Stimulated activated CD8-positive, alpha-beta memory T cell treated with anti-CD3 and anti-CD28 coated beads, Interleukin-7, amount 100 ng/mL, for 1 hour (primary cell): Measurements from ENCODE around the gene SERINC5.
"Not testable (repeated sequence)": the region's sequence is repeated elsewhere in the genome, so short reads cannot be mapped to it uniquely, and the experiment has no call there.

Experiments
- DNase-seq, 2 donors: peaks; one replicate each; pipeline ENCODE4 v3.0.0-alpha.2; 2020; ENCODE audit warnings: low read depth in 2 of 2

The SERINC5 gene

DNA sequence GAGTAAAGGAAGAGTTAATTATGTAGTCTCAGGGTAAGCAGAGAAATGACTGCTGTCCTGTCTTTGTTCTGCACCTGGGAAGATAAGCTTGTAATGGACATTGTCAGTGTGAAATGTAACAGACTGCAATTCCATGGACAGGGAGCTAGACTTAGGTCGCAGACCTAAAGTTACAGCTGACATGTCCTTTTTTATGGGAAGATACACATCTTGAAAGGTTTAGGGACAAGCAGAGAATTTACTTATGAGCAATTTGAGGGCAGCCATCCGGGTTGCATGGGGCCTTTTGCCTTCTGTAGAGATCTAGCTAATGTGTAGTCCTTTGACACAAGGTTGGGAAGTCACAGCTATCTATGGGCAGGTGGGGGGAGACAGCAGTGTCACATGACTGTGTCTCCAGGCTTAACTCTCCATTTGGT is 85.7 kb downstream of the SERINC5 start:
- no peak for DNase-seq

DNA sequence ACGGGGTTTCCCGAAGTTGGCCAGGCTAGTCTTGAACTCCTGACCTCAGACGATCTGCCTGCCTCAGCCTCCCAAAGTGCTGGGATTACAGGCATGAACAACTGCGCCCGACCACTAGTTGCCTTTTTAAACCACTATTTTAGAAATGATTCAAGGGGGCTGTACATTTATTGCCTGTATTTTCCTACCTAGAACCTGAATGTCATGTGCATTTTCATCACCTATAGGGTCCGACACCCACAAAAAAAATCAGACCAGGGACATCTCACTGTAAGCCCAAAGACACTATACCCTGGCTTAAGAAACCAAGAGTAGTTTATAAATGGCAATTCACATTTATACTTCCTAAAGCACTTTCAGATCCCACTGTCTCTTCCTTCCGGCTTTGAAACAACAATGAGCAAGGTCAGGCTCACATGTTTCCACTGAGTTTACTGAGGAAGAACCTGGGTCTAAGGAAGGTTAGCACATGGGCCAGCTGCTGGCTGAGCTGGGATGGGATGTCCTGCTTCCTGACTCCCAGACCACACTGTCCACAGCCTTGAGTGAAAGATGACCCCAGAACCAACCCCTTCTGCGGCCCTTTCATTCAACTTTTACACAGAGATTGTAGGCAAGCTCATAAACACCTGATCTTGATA is 87.3 kb downstream of the SERINC5 start:
- DNase-seq, result no peak

DNA sequence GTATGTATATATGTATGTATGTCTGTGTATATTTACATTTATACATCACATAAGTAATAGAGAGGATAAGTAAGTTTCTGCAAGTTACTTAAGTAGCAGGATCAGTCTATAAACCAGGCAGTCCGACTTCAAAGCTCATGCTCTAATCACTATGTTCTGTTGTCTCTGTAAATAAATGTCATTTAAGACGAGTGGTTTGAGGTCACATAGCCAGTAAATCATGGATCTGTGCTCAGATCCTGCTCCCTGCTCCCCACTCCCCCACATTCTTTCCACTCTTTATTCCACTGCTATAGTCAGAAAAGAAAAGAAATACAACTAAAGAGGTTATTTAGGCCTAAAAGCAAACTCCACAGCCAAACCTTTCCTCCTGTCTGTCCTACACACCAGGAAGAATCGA is 90.4 kb downstream of the SERINC5 start:
- DNase-seq, result no peak

DNA sequence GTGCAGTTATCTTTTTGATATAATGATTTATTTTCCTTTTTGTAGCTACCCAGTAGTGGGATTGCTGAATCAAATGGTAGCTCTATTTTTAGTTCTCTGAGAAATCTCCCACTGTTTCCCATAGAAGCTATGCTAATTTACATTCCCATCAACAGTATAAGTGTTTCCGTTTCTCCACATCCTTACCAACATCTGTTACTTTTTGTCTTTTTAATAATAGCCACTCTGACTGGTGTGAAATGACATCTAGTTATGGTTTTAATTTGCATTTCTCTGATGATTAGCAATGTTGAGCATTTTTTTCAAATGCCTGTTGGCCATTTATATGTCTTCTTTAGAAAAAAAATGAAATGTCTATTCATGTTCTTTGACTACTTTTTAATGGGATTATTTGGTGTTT is 94.7 kb downstream of the SERINC5 start:
- DNase-seq, result no peak

DNA sequence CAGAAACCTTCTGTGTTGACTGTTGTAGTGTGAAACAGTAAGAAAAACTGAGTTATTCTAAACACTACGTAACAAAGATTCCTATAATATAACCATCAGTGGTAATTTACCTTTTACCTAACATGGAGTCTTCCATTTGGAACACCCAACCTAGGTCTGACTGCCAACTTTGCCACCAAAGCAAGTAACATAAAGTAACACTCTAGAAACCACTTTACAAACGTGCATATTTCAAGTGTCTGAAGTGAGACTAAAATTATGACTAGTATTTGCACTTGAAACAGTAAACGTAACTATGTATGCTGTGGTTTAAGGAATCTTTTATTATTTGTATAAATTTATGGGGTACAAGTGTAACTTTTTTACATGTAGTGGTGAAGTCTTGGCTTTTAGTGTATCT is 95.6 kb downstream of the SERINC5 start:
- no peak for DNase-seq

DNA sequence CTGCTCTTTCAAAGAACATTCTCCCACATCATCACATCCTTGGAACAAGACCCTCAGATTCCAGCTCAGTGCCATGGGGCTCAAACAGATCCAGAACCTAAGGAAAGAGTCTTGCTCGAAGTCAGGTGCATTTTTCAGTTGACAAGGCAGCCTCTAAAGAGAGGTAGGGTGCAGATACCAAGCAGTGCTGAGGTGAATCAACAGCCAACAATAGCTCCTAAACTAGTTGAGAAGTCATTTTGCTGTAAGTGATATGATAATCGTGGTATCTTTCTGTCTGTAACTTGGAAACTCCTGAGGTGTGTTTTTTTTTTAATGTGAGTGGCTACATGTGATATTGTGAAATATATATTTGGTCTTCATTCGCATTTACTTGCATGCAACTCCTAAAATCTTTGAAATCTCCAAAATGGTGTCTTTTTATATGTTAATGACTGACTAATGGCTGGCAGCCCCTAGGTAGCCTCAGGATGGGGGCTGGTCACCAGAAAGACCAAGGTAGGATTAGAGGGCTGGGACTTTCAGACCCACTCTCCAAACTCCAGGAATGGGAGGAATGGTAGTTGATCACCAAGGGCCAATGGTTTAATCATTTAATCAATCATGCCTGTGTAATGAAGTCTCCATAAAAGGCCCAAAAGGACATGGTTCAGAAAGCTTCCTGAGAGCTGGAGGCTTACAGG is 96.6 kb downstream of the SERINC5 start:
- DNase-seq, result no peak

DNA sequence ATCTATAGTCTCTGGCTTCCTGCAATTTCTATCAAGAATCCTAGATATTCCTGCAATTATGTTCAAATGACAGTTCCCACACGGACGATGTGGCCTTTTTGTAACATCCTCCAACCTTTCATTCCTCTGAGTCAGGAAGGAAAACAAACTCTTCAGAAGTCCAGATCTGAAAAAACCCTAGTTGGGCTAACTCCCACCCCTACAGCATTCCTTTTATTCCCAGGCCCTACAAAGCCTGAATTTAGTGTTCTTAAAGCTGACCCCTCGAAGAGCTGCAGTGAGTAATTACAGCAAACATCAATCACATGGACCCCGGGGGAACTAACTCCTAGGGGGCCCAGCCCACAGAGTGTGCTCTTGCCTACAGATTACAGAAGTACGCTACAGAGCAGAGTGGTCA is 99.7 kb downstream of the SERINC5 start:
- DNase-seq, result no peak

DNA sequence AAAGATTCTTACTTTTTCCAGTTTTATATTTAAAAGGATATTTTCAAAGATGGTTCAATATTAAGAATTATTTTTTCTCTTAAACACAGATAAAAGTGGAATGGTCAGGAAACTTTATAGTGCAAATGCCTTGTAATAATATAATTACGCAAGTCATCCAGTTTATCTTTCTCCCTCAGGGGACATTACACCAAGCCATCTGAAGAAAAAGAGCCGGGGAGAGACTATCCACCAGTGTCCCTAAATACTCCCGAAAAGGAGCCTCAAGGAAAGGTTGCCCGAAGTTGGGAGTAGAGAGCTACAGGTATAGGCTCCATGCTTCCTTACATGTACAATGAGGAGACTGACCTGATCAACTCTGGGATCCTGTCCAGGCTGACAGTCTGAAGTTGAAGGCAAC is 101.1 kb downstream of the SERINC5 start:
- no peak for DNase-seq

DNA sequence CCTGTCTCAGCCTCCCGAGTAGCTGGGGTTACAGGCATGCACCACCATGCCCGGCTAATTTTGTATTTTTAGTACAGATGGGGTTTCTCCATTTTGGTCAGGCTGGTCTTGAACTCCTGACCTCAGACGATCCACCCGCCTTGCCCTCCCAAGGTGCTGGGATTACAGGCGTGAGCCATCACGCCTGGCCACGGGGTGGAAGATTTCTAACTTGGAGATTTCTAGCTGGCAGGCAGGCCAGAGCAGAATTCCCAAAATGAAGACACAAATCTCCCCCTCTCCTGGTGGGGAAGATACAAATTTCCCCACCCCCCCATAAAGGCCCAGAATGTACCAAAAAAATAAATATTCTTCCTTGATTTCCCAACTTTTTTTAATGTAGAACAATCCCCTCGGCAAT is 101.6 kb downstream of the SERINC5 start:
- DNase-seq, result not testable (repeated sequence)

DNA sequence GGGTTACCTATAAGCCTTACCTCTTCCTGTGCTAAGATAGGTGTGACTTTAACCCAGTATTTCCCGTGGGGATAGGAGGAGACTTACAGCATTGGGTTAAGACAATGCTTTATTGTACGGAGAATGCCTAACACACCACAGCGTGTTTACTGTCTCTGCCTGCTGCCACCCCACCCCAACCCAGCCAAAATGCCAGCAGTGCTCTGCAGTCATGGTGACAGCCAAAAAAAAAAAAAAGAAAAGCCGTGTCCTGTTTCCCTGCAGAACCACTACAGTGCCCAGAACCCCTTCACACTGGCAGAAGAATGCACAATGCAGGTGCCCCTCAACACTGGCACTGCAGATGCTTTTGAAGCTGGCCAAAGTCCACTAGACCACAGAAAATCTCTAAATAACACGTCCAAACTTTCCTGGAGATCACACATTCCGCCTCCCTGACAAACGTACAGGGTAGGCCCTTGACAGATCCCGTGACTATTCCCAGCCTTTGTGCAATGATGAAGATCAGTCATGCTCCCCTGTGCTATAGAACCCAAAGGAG is 102.2 kb downstream of the SERINC5 start:
- no peak for DNase-seq

DNA sequence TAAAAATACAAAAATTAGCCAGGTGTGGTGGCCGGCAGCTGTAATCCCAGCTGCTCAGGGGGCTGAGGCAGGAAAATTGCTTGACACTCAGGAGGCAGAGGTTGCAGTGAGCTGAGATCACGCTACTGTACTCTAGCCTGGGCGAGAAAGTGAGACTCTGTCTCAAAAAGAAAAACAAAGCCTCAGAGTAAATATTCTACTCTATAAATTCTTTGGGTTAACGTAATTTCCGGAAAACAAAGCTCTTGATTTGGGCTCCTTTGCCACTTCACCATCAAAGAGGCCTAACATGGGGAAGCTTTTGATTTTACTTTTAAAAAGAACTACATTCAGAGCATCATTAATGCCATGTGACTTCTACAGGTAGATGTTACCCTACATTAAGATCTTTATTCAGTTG is 103.1 kb downstream of the SERINC5 start:
- DNase-seq, result no peak

DNA sequence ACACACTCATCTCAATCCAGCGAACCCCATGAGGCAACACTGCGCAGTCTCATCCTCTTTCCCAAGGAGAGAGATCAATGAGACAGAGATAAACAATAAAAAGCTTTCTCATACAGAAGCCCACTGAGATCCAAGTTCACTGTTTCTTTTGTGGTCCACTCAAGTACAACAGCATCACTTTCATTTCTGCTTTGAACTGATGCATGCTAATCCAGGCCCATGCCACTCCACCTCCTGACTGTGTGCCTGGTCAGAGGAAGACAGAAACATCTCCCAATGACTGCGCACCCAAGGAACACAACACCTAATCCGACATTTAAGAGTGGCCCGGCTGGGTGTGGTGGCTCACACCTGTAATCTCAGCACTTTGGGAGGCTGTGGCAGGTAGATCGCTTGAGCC is 104.0 kb downstream of the SERINC5 start:
- DNase-seq, result no peak

DNA sequence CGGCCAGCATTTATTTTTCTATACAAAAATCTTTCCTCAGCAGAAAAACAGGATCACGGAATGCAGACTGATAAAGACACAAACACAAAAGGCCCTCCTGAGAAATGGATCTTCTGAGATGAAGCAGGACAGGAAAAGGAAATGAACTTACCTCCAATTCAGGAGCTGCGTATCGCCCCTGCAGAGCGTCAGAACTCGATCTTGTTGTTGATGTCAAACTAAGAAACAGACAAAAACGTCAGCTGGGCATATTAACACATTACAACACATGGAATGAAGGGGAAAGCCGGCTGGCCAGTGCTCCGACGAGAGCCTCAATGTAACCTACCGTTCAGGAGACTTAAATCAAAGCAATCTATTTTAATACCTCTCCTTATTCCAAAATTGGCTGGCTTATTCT is 105.1 kb downstream of the SERINC5 start:
- no peak for DNase-seq

DNA sequence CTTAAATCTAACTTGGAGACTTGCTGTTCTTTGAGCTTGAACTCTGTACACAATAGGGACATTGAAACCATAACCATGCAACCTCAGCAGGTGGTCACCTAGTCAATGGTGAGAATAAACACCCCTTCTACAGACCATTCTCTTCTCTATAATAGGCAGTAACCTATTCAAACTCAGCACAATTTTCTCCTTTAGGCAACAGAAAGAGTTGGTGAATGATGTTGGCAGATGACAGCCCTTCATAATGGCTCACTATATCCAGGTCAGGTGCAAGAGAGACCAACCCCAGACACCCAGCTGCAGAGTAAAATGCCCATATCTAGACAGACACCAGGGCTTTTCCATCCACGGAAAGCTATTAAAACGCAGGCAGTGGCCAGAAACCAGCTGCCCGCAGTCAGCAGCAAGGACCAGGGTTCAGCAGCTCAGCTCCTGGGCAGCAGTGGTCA is 106.7 kb downstream of the SERINC5 start:
- no peak for DNase-seq

DNA sequence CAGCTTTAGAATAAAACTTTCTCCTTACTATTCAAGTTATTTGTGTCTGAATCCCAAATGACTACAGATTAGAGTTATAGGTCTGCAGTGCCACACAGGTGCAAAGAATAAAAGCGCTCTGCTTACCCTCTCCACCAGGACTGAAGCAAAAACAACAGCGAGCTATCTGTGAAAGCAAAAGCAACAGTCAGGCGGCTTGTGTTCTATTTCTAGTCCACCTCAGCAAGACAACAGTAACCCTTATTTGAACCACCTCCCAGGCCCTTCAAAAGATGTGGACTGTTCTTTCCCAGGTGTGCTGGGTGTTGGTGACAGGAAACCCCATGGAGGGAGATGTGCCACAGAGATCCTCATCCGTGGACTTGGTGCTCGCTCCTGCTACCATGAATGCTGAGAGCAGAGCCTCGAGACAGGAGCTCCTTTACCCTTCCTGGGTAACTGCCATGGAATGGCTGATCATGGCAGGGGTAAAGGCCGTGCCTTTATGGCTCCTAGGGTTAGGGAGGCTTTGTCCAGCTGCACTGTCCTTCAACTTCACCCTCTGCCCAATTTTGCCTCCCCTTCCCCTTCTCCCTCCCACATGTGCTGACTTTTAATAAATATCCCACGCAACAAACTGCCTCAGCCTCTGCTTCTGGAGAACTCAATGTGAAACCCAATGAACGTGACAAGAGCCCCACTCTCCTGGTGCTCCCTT is 108.6 kb downstream of the SERINC5 start:
- no peak for DNase-seq

DNA sequence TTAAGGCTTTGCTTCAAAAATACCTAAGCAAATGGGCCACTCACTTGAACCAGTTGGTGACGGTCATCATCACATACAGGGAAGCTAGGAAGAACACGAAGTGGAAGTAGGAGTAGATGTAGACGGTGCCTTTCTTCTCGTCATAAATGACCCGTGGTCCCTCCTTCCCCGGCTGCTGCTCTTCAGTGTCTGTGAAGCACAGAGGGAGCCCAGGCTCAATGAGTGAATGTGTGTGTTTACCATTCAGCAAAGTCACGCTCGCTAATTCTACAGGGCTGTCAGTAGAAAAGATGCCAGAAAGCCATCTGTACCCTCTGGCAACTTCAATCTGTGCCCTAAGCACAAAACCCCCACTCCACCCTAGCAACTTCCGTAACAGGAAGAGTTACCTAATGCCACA is 109.8 kb downstream of the SERINC5 start:
- no peak for DNase-seq

DNA sequence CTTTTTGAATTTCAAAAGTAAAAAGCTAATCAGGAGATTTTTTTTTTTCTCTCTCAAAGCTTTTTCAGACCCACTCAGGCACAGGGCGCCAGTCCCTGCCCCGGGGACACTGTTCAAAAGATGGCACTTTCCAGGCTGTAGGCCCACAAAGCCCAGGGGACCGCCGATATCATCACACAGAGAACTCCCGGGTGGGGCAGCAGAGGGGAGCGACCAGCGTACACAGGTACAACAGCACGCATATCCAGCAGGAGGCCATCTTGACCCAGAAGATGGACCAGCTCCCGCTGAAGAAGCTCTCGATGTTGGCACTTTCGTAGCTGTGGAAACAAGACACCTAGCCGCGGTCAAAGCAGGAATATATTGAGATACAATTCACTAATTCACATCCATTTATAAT is 112.4 kb downstream of the SERINC5 start:
- no peak for DNase-seq

DNA sequence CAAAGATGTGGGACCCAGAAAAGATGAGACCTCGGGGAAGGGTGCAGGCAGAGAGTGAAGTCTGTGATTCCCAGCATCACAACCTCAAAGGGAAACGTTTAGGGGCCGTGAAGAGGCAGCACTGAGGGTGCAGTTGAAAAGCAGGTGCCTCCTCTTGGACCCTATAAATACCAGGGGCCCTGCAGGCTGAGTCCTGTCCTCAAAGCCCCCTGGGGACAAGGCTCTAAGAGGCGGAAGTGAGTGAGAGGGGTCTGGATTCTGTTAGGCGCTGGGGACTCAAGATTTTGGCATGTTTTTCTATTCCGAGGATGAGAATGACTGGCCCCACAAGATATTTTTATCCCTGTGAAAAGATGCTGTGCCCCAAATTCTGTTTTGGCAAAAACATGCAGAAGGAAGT is 112.9 kb downstream of the SERINC5 start:
- DNase-seq, result no peak

DNA sequence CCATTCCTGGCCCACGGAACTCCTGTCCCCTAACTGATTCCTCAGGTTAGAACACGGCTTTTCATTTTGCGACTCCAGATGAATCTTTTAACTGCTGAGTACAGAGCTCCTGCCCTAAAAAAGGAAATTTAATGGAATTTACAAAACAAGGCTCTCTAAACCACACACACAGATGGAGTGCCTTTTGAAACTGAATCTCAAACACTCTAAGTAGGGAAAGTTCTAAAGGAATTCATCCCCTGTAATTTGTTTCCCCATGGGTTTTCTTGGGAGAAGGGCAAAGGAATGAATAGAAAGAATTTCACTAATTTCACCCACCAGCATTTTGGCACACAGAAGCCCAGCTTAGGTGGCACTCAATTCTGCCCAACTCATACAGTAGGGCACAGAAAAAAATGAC is 114.2 kb downstream of the SERINC5 start:
- no peak for DNase-seq

DNA sequence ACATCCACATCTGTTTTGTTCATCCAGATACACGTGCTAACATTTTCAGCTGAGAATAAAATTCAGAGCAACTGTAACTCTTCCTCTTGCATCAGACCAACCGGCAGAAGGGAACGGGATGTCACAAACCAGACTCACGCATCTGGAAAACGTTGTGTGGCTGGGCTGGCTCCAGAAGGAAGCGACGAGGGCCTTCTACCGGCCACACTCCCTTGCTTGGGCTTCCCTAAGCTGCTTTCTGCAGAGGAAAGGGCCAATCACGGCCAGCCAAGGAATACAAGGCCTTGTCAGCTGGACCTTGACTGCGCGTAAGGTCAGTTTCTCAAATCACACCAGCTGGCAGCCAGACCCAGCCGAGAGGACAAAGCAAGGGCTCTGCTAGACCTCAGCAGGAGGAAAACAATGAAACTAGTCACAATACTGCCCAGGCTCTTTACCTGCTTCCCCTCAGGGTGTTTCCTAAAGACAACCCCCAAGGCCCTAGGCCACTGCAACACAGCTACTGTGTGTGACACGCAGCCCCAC is 114.6 kb downstream of the SERINC5 start:
- DNase-seq, result no peak

DNA sequence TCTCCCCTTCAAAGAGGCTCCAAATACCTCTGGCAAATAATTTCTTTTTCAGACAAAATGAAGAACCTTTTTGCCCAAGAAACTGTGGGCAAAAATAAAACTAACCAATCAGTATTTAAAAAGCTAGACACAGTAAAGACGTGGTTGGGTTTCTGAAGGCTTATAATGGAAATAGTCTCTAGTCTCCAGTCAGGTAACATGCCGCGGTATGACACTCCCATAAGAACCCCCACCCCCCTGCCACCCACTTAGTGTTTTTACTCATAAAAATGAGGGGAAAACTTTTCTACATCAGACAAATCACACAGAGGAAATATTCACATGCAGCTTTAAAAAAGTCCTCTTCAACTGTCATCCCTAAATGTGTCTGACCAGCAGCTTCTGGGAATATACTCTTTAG is 115.4 kb downstream of the SERINC5 start:
- peak in 1 of 2 donors; percentile 12 for DNase-seq

DNA sequence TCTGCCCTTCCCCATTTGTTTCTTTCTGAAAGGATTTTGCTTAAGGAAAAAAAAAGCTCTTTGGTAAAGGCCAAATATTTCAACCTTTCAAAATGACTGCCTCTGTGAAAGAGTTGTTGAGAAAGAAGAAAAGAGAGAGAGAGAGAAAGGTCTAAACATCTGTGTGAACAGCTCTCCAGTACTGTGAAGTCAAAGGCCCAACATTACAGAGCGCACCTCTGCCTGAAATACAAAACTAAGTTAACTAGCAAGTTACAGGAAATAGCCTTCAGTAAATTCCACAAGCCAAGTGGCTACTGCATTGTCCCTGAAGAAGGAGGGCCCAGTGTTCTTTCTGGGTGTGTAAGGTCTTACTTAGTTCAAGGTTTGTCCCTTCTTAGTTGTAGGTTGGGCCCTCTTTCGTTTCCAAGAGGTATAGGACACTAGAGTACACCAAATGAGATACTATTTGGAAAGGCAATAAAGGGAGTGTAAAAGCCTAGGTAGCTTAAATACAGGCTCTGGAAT is 116.3 kb downstream of the SERINC5 start:
- no peak for DNase-seq
